Stimulated activated CD4-positive, alpha-beta T cell treated with anti-CD3 and anti-CD28 coated beads, Interleukin-2, amount 100 ng/mL, for 4 hours (primary cell): ENCODE measurements around the gene SLAIN2.
"Not testable (repeated sequence)": the region's sequence is repeated elsewhere in the genome, so short reads cannot be mapped to it uniquely, and the experiment has no call there.

Source experiments
- DNase-seq: peaks from one replicate; pipeline ENCODE4 v3.0.0-alpha.2; 2020; ENCODE audit warnings: low read depth

SLAIN2 gene

DNA sequence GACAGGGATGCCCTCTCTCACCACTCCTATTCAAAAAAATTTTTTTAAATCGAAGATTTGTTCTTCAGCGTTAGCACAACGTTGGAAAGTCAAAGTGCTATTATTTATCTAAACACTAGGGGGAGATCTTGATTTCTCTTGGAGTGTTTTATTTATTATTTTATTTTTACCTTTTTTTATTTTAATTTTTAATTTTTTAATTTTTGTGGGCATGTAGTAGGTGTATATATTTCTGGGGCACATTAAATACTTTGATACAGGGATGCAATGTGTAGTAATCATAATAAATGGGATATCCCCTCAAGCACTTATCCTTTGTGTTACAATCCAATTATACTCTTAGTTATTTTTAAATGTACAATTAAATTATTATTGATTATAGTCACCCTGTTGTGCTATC, 104.4 kb downstream of the SLAIN2 start:
- no peak for DNase-seq

DNA sequence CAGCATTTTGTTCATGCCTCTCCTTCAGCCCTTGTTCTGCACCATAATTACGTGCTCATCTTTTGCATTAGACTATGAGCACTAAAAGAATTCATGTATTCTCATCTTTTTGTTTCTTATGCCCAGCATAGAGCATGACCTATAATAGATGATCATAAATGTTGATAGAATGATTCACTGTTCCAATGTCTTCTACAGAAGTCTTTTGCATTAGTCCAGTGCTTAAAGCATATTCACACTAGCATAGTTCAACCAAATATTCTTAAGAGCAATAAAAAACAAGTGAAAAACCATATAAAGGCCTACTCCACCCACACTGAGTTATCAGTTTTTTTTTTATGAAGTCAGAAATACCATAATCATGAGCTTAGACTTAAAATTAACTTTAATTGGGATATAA, 105.3 kb downstream of the SLAIN2 start:
- no peak for DNase-seq

DNA sequence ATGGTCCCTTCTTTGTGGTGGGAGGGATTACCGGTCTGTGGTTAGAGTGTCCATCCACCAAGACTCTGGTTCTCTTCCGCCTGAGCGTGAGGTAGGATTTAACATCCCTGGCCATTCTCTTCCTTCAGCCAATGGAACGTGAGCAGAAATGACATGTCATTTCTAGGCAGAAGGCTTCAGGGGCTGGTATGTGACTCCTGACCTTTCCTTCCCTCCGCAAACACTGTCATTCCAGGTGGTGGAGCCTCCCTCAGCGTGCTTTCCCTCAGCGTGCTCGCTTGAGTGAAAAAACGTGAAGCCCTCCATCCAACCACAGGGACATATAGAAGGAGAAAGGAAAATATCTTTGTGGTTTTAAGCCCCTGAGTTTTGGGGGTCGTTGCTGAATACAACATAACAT, 107.8 kb downstream of the SLAIN2 start:
- DNase-seq = no peak

DNA sequence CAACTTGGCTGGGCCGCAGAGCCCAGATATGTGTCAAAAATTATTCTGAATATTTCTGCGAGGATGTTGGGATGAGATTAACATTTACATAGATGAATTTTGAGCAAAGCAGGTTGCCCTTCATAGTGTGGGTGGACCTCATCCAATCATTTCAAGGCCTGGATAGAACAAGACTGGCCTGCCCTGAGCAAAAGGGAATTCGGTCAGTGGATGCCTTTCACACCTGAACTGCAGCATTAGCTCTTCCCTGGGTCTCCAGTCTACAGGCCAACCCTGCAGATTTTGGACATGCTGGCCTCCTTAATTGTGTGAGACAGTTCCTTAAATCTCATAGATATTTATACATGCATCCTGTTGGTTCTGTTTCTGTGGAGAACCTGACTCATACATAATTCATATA, 109.4 kb downstream of the SLAIN2 start:
- no peak for DNase-seq

DNA sequence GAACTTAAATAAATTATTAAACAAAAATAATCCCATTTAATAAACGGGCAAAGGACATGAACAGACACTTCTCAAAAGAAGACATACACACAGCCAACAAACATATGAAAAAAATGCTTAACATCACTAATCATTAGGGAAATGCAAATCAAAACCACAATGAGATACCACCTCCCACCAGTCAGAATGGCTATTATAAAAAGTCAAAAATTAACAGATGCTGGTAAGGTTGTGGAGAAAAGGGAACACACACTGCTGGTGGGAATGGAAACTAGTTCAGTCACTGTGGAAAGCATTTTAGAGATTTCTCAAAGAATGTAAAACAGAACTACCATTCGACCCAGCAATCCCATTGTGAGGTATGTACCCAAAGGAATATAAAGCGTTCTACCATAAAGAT, 110.3 kb downstream of the SLAIN2 start:
- not testable (repeated sequence) for DNase-seq

DNA sequence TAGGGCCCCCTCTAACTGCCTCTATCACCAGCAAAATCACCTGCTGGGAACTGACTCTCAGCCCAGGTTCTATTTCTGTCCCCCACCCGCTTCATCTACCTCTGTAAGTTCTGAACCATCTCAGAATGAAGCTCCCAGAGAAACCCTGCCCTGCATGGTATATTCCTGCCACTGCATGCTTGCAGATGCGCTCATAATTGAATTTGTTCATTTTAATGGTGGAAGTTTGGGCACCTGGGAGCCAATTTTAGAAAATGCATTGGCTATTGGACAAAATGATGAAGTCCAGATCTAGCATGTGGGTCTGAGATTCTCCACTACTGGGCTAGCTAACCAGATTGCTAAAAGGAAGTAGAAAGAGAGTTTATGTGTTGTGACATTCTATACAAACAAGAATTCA, 113.3 kb downstream of the SLAIN2 start:
- DNase-seq = no peak

DNA sequence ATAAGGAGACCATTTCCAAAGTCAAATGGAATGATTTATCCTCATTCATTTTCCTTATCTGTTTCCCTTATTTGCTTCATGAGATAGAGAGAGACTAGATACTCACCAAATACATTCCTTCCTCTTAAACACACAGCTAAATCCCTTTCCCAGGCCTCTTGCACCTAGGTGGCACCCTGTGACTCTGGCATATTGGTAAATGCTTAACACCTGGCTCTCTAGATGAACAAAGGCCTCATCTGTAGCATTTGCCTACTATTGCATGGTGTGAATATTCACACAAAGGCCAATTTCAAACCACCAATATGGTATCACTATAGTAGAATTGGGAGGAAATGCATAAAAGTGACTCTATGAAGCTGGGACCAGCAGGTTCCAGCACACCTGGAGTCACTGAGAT, 119.7 kb downstream of the SLAIN2 start:
- no peak for DNase-seq

DNA sequence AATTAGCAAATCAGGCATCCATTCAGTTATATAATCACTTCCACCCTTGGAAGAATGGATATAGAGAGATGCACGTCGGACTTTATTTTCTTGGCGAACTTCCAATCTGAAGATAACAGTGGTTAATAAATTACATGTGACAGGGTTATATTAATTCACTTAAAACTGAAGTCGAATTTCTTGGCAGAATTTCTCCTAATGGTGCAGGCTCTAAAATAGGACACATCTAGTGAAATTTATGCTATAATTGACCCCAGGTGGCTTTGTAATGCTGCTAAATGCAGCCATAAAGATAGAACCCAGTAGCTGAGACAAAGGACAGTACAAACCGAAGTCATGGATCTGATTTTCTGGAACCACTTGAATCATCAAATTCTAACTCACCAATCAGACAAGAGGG, 121.0 kb downstream of the SLAIN2 start:
- DNase-seq = no peak

DNA sequence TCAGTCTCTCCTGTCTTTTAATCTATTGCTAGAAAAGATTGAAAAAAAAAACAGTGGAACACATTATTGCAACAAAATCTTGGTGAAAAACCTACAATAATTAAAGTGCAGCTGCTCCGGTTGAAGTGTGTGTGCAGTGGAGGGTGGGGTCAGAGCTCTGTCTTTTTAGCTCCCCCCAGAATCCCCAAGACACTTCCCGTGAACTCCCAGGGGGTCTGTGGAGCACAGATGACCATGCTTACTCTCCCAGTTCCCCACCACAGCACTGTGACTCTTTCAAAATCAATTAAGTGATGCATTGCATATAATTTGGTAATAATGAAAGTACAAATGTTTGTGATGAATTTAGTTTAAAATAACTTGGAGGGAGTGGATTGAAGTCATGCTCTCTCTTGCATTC, 126.1 kb downstream of the SLAIN2 start:
- DNase-seq = no peak

DNA sequence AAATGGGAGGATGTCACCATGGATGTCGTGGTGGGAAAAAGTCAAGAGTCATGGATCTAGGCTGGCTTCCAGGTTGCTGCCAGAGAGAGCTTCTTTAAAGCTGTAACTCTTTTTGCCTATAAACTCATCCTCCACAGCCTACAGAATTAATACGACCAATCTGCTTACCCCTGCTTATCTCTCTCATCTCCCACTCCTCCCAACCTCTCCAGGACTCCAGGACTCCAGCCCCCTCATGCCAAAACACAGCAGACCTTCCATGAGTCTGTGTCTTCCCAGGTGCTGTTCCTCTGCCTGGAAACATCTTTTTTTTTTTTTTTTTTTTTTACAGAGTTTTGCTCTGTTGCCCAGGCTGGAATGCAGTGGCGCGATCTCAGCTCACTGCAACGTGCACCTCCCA, 126.6 kb downstream of the SLAIN2 start:
- no peak for DNase-seq

DNA sequence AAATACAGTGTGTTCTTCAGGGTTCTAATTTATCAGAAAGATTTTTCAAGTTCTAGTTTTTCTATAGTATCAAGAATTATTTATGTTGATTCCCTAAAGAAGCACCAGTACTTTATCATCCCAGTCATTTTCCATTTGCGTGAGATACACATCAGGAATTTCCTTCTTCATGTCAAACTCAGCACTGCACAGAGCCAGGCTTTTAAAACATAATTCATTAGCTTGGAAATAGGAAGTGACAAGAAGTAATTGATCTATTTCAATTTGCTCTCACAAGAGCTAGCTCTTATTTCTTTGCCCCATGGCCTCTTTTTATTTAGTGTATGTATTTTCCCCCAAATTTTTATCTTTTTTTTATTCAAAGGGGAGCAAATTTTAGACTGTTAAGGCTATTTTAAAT, 128.8 kb downstream of the SLAIN2 start:
- no peak for DNase-seq

DNA sequence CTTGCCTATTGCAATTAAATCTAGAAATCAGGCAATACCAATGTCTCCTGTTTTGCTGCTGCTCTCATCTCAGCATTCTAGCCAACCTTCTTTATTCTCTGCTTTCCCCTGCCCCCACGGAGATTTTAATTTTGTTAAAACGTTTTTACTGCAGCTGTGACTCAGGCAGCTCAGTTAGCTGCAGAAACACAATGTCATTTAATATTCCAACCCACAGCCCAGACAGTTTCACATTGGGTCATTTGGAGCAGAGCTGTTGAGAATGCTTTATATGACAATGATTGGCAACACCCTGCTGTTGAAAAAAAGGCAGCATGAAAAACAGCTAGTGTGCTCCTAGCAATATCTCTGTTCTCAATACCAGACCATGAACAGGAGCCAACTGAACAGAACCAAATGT, 129.2 kb downstream of the SLAIN2 start:
- DNase-seq = no peak

DNA sequence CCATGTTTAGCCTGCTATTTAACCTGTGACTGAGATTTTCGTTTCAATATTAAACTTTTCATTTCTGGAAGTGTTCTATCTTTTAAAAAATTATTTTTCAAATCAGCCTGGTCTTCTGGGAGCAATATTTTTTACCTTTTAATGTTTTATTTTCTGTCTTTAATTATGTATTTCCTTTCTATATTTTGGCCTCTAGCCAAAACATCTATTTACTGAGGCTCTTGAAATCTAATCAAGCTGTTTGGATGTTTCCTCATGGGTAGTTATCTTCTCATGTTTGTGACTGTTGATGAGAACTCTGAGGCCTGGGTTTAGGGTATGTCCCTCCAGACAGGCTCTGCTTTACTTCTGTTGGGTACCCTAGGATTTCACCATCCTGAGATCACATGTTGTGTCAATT, 131.5 kb downstream of the SLAIN2 start:
- DNase-seq = no peak

DNA sequence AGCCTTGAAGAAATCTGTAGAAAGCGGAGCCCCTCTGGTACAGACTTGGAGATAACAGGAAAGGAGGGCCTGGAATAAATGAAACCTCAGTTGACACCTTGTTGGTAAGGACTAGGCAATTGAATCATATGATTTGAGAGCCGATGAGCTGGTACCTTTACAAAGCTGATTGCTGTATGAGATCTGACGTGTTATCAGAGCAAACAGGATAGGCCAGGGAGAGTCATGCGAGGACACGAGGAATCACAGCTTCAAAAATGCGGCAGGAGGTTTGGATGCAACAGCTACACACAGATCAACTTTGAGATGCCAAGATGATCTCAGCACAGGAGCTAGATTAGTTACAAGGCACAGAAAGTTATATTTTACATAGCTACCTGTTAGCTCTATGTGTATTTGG, 134.4 kb downstream of the SLAIN2 start:
- no peak for DNase-seq
